H9 (cell line): Measurements from ENCODE around the gene ARAF. TPM values are rescaled to one million over a fixed set of nuclear protein-coding genes. Genes with fewer than 3 reads are reported as not detected.

Experiments
- DNase-seq: peaks from one replicate; pipeline ENCODE4 v3.0.0-alpha.2; 2017
- H2AFZ ChIP-seq: one replicate; pipeline ENCODE4 v1.6.1; 2013; ENCODE audit warnings: mild to moderate bottlenecking, low read length, control low read depth, moderate library complexity
- H2AK5ac ChIP-seq: 2 replicates; pipeline ENCODE4 v1.6.1; 2013; ENCODE audit warnings: low read length, control low read depth, mixed read lengths; ENCODE audit not compliant: insufficient read length
- H2BK120ac ChIP-seq: one replicate; pipeline ENCODE4 v1.6.1; 2013; ENCODE audit warnings: low read depth, mild to moderate bottlenecking, low read length, control low read depth, inconsistent platforms; ENCODE audit not compliant: poor library complexity, severe bottlenecking
- H2BK12ac ChIP-seq: 2 replicates; pipeline ENCODE4 v1.6.1; 2013; ENCODE audit warnings: low read length, control low read depth, mixed read lengths, low read depth; ENCODE audit not compliant: insufficient read length
- H2BK15ac ChIP-seq: 2 replicates; pipeline ENCODE4 v1.6.1; 2013; ENCODE audit warnings: low read depth, low read length, control low read depth
- H2BK20ac ChIP-seq: one replicate; pipeline ENCODE4 v1.6.1; 2013; ENCODE audit warnings: low read depth, mild to moderate bottlenecking, low read length, control low read depth, inconsistent platforms; ENCODE audit not compliant: poor library complexity, severe bottlenecking
- H2BK5ac ChIP-seq: 2 replicates; pipeline ENCODE4 v1.6.1; 2013; ENCODE audit warnings: low read length, control low read depth, mixed read lengths; ENCODE audit not compliant: insufficient read length
- H3K14ac ChIP-seq: 2 replicates; pipeline ENCODE4 v1.6.1; 2013; ENCODE audit warnings: low read length, control low read depth; ENCODE audit not compliant: insufficient read depth
- H3K18ac ChIP-seq: 2 replicates; pipeline ENCODE4 v1.6.1; 2013; ENCODE audit warnings: low read depth, mild to moderate bottlenecking, mixed read lengths, low read length, control low read depth; ENCODE audit not compliant: insufficient read length
- H3K23ac ChIP-seq: 2 replicates; pipeline ENCODE4 v1.6.1; 2013; ENCODE audit warnings: low read length, control low read depth, mixed read lengths, low read depth; ENCODE audit not compliant: insufficient read length
- H3K23me2 ChIP-seq: 2 replicates; pipeline ENCODE4 v1.6.1; 2013; ENCODE audit warnings: low read depth, mild to moderate bottlenecking, mixed read lengths, low read length, control low read depth; ENCODE audit not compliant: insufficient read length, poor library complexity, severe bottlenecking
- H3K27ac ChIP-seq: 2 replicates; pipeline ENCODE4 v1.5.1; 2013; ENCODE audit warnings: low read length, control low read depth, mixed read lengths, low read depth; ENCODE audit not compliant: insufficient read length
- H3K27me3 ChIP-seq: 2 replicates; pipeline ENCODE4 v1.6.1; 2013; ENCODE audit warnings: low read length, control low read depth, inconsistent platforms; ENCODE audit not compliant: insufficient read depth
- H3K4ac ChIP-seq: 2 replicates; pipeline ENCODE4 v1.6.1; 2013; ENCODE audit warnings: low read depth, mild to moderate bottlenecking, control low read depth, inconsistent platforms, low read length, moderate library complexity
- H3K4me1 ChIP-seq: 2 replicates; pipeline ENCODE4 v1.6.1; 2013; ENCODE audit warnings: low read length, control low read depth, inconsistent platforms; ENCODE audit not compliant: insufficient read depth
- H3K4me2 ChIP-seq: 2 replicates; pipeline ENCODE4 v1.6.1; 2013; ENCODE audit warnings: low read length, control low read depth, mixed read lengths; ENCODE audit not compliant: insufficient read length, insufficient read depth
- H3K56ac ChIP-seq: 2 replicates; pipeline ENCODE4 v1.6.1; 2013; ENCODE audit warnings: low read depth, mild to moderate bottlenecking, mixed read lengths, low read length, control low read depth; ENCODE audit not compliant: insufficient read length
- H3K79me1 ChIP-seq: 2 replicates; pipeline ENCODE4 v1.6.1; 2013; ENCODE audit warnings: low read depth, mild to moderate bottlenecking, moderate library complexity, low read length, control low read depth, inconsistent platforms; ENCODE audit not compliant: insufficient read depth, poor library complexity, severe bottlenecking
- H3K79me2 ChIP-seq: 2 replicates; pipeline ENCODE4 v1.6.1; 2013; ENCODE audit warnings: low read length, control low read depth, inconsistent platforms; ENCODE audit not compliant: insufficient read depth
- H3K9ac ChIP-seq: 2 replicates; pipeline ENCODE4 v1.6.1; 2013; ENCODE audit warnings: low read length, control low read depth, mixed read lengths; ENCODE audit not compliant: insufficient read length; ENCODE audit errors: extremely low read depth
- H3K9me3 ChIP-seq: one replicate; pipeline ENCODE4 v1.6.1; 2013; ENCODE audit warnings: low read depth, low read length, inconsistent platforms; ENCODE audit not compliant: control insufficient read depth
- H3T11ph ChIP-seq: one replicate; pipeline ENCODE4 v1.6.1; 2013; ENCODE audit warnings: mild to moderate bottlenecking, low read length, control low read depth, inconsistent platforms
- H4K20me1 ChIP-seq: one replicate; pipeline ENCODE4 v1.6.1; 2013; ENCODE audit not compliant: control insufficient read depth, insufficient read length, insufficient read depth
- H4K5ac ChIP-seq: 2 replicates; pipeline ENCODE4 v1.6.1; 2013; ENCODE audit warnings: low read depth, mild to moderate bottlenecking, mixed read lengths, low read length, control low read depth; ENCODE audit not compliant: insufficient read length
- H4K8ac ChIP-seq: replicated peaks from 2 replicates; pipeline ENCODE4 v1.6.1; 2013; ENCODE audit warnings: low read length, control low read depth, mixed read lengths, low read depth; ENCODE audit not compliant: insufficient read length
- H4K91ac ChIP-seq: 2 replicates; pipeline ENCODE4 v1.6.1; 2013; ENCODE audit warnings: low read depth, mild to moderate bottlenecking, moderate library complexity, mixed read lengths, low read length, control low read depth; ENCODE audit not compliant: insufficient read length
- H3K27ac Mint-ChIP-seq, 3 experiments: 2 replicates in 2 of 3; 3 replicates in 1 of 3; pipeline ENCODE4 v1.8.0; 2020 to 2021; ENCODE audit warnings: mixed read lengths in 3 of 3, mild to moderate bottlenecking in 1 of 3, moderate library complexity in 1 of 3
- H3K27me3 Mint-ChIP-seq: 2 replicates; pipeline ENCODE4 v1.8.0; 2021; ENCODE audit warnings: low read depth, mild to moderate bottlenecking, moderate library complexity, mixed read lengths
- H3K36me3 Mint-ChIP-seq, 3 experiments: 2 replicates in 2 of 3; 3 replicates in 1 of 3; pipeline ENCODE4 v1.8.0; 2020 to 2021; ENCODE audit warnings: low read depth in 3 of 3, mixed read lengths in 3 of 3; ENCODE audit not compliant: insufficient read depth in 1 of 3
- H3K4me1 Mint-ChIP-seq, 2 experiments: 2 replicates each; pipeline ENCODE4 v1.8.0; 2020; ENCODE audit warnings: mixed read lengths in 2 of 2
- H3K4me3 Mint-ChIP-seq, 2 experiments: 2 replicates in 1 of 2; 3 replicates in 1 of 2; pipeline ENCODE4 v1.8.0; 2020 to 2021; ENCODE audit warnings: mild to moderate bottlenecking in 2 of 2, mixed read lengths in 2 of 2, moderate library complexity in 1 of 2
- H3K9me3 Mint-ChIP-seq, 2 experiments: 2 replicates in 1 of 2; 3 replicates in 1 of 2; pipeline ENCODE4 v1.8.0; 2020; ENCODE audit warnings: mild to moderate bottlenecking in 2 of 2, mixed read lengths in 2 of 2, moderate library complexity in 1 of 2
- WGBS: extraction: QIAGEN DNeasy Blood & Tissue Kit; methylation state at CpG from one replicate; pipeline ENCODE4 v1.1.7; 2013; ENCODE audit warnings: missing lambda C conversion rate, low lambda C conversion rate, mixed read lengths; ENCODE audit not compliant: insufficient read length; ENCODE audit errors: extremely low coverage; 5-methylcytosine and 5-hydroxymethylcytosine counted together
- total RNA-seq: library from RNA; stranded (reverse); gene quantifications from 2 replicates; pipeline ENCODE4 v1.2.1, GENCODE V29; 2021
- TF ChIP-seq, protein P1 (sequence below): fragments of 200-600 bp; sonication (generic); conservative IDR thresholded peaks from 3 replicates; pipeline ENCODE4 v1.8.0; 2021; ENCODE audit warnings: antibody characterized with exemption, mild to moderate bottlenecking

Gene ARAF
- total RNA-seq, 1 experiment from 2014 or later, result 48.1 TPM

DNA sequence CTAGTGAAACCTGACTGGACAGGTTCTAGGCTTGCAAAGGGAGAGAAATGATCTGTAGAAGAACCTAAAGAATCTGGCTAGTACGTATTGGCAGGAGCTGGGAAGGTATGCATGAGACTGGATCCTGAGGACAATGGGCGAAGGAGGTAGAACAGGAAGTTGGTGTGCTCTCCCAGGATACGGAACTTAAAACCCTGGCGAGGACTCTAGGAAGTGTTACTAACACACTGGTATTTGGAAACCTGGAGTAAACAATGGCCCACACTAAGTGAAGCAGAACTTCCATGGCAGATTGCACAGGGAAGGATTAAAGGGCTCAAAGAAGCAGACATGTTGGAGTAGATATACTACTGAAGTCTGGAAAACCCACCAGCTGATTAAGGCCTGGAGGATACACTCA, 49.5 kb downstream of the ARAF start:
- Histone ChIP-seq H2AK5ac (no peak overlapping the region), H2BK20ac (no peak overlapping the region), H3K56ac (no peak overlapping the region), H3K4me1 (no peaks in the 10 kb centered on the region; the same call in 1 of the 2 replicates), H3K23ac (no peak overlapping the region), H3K79me2 (no peaks in the 10 kb centered on the region), H3K79me1 (no peaks in the 10 kb centered on the region), H2BK120ac (no peak overlapping the region), H3K23me2 (no peaks in the 10 kb centered on the region), H2AFZ (no peak overlapping the region), H3K27me3 (no peaks in the 10 kb centered on the region), H2BK5ac (no peak overlapping the region), H3K9me3 (peaks cover 35% of the 10 kb centered on the region), H2BK12ac (no peak overlapping the region), H4K91ac (no peak overlapping the region), H2BK15ac (no peak overlapping the region), H3K14ac (no peak overlapping the region), H3K27ac (no peak overlapping the region), H4K20me1 (no peaks in the 10 kb centered on the region), H3K4ac (no peak overlapping the region), H3K18ac (no peak overlapping the region), H4K8ac (no peak overlapping the region), H3K4me2 (no peak overlapping the region), H4K5ac (no peak overlapping the region), H3K9ac (no peak overlapping the region), H3T11ph (no peak overlapping the region)
- H3K4me3 Mint-ChIP-seq, result no peak overlapping the region
- TF ChIP-seq, protein P1, sequence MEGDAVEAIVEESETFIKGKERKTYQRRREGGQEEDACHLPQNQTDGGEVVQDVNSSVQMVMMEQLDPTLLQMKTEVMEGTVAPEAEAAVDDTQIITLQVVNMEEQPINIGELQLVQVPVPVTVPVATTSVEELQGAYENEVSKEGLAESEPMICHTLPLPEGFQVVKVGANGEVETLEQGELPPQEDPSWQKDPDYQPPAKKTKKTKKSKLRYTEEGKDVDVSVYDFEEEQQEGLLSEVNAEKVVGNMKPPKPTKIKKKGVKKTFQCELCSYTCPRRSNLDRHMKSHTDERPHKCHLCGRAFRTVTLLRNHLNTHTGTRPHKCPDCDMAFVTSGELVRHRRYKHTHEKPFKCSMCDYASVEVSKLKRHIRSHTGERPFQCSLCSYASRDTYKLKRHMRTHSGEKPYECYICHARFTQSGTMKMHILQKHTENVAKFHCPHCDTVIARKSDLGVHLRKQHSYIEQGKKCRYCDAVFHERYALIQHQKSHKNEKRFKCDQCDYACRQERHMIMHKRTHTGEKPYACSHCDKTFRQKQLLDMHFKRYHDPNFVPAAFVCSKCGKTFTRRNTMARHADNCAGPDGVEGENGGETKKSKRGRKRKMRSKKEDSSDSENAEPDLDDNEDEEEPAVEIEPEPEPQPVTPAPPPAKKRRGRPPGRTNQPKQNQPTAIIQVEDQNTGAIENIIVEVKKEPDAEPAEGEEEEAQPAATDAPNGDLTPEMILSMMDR, result no peak
- peaks cover 11 to 26% of the 10 kb centered on the region in 2 experiments for H3K4me1 Mint-ChIP-seq
- no CpG with 5 or more reads among the region's 4 CpGs for WGBS
- no peak for DNase-seq
- H3K36me3 Mint-ChIP-seq, result peaks cover 5 to 20% (median 9%) of the 10 kb centered on the region in 3 experiments
- H3K27me3 Mint-ChIP-seq, result no peaks in the 10 kb centered on the region; the same call in 1 of the 2 replicates
- peak overlapping the region in 1 of 3 experiments; percentile 75; a peak in 1 of 7 replicates for H3K27ac Mint-ChIP-seq
- H3K9me3 Mint-ChIP-seq, result peaks cover 77 to 83% of the 10 kb centered on the region in 2 experiments
